GM18868 (cell line): ENCODE data around the gene SLC9A3.
"Not testable (repeated sequence)": the region's sequence is repeated elsewhere in the genome, so short reads cannot be mapped to it uniquely, and the experiment has no call there.

Experiments used
- ATAC-seq: cut with Tn5 transposase; IDR thresholded peaks from one replicate; pipeline ENCODE4 v1.9.1; 2021; ENCODE audit warnings: mild to moderate bottlenecking, moderate library complexity; ENCODE audit not compliant: unreplicated experiment

The SLC9A3 gene

GRCh38 chr5:492314-492893, 31.8 kb downstream of the SLC9A3 start:
- ATAC-seq, result no peak

- no peak for ATAC-seq
Measured at GRCh38 chr5:491856-492155, 32.4 kb downstream of the SLC9A3 start.

GRCh38 chr5:491119-491855, 33.0 kb downstream of the SLC9A3 start:
- no peak for ATAC-seq

DNA sequence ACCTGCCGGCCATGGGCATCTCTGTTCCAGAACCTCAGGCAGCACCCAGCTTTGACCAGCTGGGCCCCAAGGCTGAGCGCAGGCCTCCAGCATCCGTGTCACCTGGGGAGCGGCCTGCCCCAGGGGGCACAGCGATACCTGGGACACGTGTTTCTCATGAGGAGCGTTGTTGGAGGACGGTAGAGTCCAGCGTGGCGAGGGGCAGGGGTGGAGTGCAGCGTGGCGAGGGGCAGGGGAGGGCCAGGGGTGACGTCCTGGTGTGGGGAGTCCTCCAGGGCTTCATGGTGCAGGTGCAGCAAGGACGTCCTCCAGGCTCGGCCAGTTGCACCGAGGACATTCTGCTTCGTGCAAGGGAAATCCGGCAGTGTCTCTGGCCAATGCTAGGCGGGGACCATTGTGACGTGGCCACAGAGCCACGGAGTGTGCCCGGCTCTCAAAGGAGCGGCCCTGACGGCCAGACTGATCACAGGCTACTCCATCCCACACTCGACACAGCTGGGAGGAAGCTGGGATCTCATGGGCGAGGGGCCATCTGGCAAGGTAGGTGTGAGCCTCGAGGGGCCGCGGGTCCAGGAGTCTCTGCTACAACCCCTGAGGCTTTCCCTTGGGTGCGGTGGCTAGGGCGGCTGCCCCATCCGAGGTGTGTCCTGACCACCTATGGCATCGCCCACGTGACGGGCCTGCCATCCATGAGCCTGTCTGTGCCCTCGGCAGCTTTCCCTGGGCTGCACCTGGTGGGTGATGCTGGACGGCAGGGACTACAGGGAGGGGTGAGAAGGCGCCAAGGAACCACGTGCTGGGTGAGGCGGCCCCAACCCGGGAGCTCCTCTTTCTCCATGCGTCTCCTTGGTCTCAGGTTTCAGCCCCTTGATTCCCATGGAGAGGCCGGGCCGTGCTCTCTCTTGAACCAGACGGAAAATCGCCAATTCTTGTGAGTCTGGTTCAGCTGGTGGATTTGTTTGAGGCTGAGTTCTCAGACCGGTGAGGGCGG, 33.8 kb downstream of the SLC9A3 start:
- ATAC-seq, result no peak

DNA sequence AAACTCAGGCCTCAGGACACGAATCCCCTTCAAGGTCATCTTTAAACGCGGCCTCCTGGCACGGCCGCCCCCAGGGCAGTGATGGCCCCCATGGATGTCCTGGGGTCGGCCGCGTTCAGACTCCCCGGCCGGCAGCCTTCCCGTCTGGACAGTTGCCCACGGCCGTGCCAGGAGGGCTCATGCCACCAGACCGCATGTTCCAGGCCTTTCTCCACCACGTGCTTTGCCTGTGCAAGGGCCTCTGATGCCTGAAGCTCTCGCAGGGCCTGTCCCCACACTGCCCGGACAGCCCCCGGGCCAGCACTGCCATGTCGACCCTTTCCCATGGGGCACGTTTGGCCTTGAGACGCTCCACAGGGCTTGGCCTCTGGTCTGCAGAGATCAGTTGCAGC, 34.6 kb downstream of the SLC9A3 start:
- ATAC-seq, result no peak

DNA sequence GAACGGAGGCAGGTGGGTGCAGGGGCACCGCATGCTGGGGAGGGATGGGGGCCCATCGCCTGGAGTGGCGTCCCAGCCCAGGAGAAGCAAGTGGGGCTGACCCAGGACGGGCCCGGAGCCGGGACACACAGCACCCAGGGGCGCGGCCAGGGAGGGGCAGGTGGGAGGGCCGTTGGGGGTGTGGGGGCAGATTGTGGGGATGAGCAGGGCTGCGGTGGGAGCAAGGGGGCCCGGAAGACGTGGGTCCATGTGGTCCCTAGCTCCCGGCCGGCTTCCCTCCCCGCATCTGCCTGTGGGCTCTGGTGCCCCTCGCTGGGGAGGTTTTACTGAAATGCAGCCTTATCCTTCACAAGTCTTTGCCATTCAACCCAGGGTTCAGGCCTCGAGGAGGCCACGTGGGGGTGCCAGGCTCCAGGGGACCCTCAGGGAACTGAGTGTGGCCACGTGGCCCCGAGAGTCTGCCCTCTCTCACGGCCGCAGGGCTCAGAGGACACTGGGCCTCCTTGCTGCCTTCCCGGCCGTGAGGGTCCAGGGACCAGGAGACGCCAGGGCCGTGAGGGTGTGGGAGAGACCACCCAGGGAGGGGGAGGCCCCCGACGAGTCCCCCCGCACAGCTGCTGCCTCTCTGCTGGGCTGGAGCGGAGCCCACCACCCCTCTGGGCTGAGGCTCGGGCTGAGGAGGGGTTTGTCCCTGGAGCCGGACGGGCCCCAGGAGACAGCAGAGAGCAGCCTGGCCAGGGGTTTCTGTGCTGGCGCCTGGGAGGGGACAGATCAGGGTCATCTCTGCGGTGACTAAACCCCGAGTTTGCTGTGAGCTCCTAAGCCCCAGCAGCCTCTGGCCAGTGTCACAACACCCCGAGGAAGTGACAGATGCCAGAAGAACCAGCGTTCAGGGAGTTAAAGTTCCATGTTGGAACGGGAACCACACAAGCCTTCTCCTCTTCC, 35.2 kb downstream of the SLC9A3 start:
- ATAC-seq, result no peak

GRCh38 chr5:488241-488640, 36.0 kb downstream of the SLC9A3 start:
- no peak for ATAC-seq

GRCh38 chr5:486597-486996, 37.7 kb downstream of the SLC9A3 start:
- ATAC-seq, result not testable (repeated sequence)

- ATAC-seq, result no peak
Measured at GRCh38 chr5:485946-486491, 38.2 kb downstream of the SLC9A3 start.

DNA sequence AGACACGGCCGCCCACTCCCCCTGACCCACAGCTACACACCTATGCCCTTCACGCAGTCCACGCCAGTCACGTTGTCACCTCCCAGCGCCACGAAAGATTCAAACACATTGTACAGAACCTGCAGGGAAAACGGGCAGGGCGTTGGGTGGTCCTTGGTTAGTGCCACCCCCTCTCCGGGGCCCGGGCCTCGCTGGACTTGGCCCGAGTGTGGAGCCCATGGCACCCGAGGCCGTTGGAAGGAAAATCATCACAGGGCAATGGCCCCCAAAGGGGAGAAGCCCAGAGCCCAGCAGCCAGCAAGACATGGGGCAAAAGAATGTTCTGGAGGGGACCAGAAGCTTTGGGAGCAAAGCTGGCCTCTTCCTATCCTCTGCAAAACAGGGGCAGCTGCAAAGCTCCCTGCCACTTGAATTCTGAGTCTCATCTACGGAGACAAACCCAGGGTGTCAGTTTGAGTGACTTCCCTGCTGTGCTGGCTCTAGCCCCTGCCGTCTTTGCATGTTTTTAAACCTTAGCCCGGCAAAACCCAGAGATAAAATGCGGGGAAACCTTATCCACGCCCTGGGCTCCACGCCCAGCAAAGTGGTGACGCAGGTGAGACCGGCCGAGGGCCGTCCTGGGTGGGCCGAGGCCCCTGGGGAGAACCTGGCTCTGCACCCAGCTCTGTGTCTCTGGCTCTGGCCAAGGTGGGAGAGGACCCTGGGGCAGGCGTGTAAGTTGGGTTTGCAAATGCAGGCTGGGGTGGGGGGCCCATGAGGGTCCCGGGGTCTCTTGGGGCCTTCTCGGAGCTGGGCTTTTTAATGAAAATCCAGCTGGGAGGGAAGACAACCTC, 38.9 kb downstream of the SLC9A3 start:
- no peak for ATAC-seq

- no peak for ATAC-seq
Measured at GRCh38 chr5:484556-484955, 39.7 kb downstream of the SLC9A3 start.

DNA sequence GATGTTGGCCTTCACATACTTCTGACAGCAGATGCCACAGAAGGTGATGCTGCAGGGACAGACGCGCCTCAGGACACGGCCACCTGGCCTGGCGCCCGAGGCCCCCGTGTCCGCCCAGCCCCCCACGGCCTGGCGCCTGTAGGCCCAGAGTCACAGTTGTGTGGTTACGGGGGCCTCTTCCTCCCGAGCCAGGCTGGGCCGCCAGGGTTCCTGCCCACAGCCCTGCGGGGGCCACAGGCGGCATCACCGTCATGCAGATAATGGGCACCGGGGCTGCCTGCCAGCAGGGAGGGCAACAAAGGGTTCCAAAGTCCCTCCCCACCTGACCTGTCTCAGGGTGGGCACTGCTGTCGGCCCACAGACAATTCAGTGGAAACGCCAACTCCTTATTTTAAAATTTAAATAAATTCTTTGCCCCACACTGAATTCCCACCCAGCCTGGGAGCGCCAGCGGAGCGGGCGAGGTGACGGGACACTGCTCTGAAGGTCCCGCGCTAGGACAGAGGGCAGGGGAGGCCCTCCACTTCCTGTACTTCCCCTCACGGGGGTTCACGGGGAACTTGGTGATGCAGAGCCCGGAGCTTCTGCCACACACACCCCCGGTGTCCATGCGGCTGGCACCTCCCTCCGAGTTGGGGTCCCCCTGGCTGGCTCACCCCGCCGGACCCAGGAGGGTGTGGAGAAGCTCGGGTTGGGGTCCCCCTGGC, 40.7 kb downstream of the SLC9A3 start:
- no peak for ATAC-seq

GRCh38 chr5:483011-483410, 41.2 kb downstream of the SLC9A3 start:
- no peak for ATAC-seq

DNA sequence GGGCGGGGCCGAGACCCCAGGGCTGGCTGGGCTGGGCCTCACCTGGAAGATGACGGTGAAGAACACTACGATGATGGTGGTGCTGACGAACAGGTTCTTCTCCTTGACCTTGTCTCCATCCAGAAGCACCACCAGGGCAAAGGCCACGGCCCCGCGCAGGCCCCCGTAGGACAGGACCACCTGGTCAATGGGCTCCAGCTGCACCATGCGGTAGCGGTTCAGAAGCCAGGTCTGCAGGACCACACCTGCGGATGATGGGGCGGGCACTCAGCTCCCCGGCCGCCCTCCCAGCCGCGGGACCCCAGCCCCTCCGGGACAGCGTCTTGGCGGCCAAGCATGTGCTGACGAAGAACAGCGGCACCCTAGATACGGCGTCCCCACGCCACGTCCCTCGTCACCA, 41.7 kb downstream of the SLC9A3 start:
- ATAC-seq, result no peak

DNA sequence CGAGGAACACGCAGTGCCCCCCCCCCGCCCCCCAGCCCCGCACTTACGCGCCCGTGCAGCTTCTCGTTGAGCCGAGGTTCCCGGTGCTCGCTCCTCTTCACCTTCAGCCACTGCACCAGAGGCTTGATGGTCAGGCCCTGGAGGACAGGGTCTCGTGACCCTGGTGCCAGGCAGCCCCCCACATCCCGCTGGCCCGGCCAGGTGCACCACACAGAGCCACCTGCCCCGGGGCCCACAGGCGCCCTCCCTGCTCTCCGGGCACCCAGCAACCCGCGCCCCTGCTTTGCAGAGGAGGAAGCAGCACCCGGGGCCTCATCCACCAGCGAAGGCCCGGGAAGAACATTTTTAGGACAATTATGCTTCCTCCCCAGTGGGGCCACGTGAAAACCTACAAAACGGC, 42.2 kb downstream of the SLC9A3 start:
- ATAC-seq, result no peak

DNA sequence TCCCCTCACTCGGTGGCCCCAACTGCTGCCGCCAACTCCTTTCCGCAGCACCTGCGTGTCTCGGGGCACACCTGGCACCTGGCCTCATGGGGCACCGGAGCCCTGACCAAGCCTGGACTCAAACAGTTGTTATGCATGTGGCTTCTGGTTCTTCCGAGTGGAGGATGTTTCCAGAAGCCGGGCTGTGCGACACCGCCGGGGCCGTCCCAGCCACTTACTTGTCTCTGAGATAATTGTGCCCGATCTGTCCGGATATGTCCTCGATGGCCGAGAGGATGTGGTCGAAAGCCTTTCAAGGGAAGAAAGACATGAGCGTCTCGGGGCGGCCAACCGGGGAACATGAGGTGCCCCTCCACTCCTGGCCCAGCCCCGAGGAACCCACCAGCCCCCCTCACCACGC, 42.9 kb downstream of the SLC9A3 start:
- ATAC-seq, result no peak

DNA sequence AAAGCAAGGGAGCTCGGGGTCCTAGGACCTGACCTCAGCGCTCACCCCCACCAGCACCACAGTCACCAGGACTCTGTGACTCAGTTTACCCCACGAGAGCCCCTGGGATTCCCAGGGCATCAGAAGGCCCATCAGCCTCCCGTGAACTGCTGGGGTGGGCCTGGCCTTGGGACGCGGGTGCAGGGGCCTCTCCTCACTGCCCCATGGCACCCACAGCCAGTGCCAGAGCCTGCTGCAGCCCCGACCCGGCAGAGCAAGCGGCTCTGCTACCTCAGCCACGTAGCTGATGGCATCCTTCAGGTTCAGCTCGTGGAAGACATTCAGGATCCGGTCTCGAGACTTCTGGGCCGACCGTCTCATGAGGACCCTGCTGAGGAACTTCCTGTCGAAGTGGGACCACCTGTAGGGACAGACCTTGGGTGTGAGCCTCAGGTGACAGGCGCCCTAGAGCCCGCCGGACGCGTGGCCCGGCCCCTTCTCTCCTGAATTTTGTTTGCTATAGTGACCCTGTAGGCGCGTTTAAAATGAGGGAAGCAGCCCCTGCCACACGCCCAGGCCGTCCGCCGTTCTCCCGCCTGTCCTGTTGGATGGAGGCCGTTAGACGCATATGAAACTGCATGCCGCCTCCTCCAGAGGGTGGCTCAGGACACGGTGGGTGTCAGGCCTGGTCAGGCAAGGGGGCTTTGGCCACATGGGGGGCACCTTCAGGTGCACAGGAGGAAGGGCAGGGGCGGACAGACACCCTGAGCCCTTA, 44.5 kb downstream of the SLC9A3 start:
- no peak for ATAC-seq

- ATAC-seq, result no peak
Measured at GRCh38 chr5:478982-479535, 45.2 kb downstream of the SLC9A3 start.
